ENCODE data around the gene PALLD. TPM values are rescaled to one million over a fixed set of nuclear protein-coding genes. Genes with fewer than 3 reads are reported as not detected.
A peak's percentile ranks its signal among the peaks of the same experiment; 100 is the strongest.

PALLD gene
- total and polyA plus RNA-seq, 2 donors (not counting 3 experiments of a cell fraction or from before 2014, with no cell fraction given), result 13.4 to 48.2 TPM

DNA sequence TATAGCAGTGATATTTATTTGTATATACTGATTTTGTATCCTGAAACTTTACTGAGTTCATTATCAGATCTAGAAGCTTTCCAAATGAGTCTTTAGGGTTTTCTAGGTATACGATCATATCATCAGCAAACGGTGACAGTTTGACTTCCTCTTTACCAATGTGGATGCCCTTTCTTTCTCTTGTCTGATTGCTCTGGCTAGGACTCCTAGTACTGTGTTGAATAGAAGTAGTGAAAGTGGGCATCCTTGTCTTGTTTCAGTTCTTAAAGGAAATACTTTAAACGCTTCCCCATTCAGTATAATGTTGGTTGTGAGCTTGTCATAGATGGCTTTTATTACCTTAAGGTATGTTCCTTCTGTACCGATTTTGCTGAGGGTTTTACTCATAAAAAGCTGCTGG, 475.7 kb downstream of the PALLD start:
- Histone ChIP-seq H3K27me3 (ENCODE audit: control insufficient read depth in 2 of 2, insufficient read depth in 2 of 2, low read length in 2 of 2) (no peaks in the 10 kb centered on the region), H3K9me1 (replicated peaks; ENCODE audit: control insufficient read depth, extremely low read depth, insufficient read depth, low read length) (no peaks in the 10 kb centered on the region), H3K36me3 (ENCODE audit: control insufficient read depth in 2 of 2, extremely low read depth in 1 of 2, insufficient read depth in 2 of 2, low read length in 2 of 2) (peaks cover 0 to 4% of the 10 kb centered on the region in 2 experiments), H3K4me1 (ENCODE audit: control insufficient read depth, extremely low read depth, insufficient read depth, low read length) (no peaks in the 10 kb centered on the region), H3K9ac (replicated peaks; ENCODE audit: extremely low read depth, insufficient read depth, low read length) (no peak overlapping the region), H2AFZ (ENCODE audit: low read depth, low read length) (no peak overlapping the region), H3K27ac (ENCODE audit: insufficient read depth, low read depth, low read length) (no peak overlapping the region), H3K79me2 (ENCODE audit: control insufficient read depth, insufficient read depth, low read length) (no peaks in the 10 kb centered on the region), H3K4me2 (ENCODE audit: insufficient read depth, low read length) (no peak overlapping the region), H4K20me1 (replicated peaks; ENCODE audit: control insufficient read depth, extremely low read depth, insufficient read depth, low read length) (no peaks in the 10 kb centered on the region), H3K9me3 (replicated peaks; ENCODE audit: control insufficient read depth, insufficient read depth, low read length) (no peaks in the 10 kb centered on the region), H3K4me3 (replicated peaks in 1 of 3; ENCODE audit: insufficient read depth in 1 of 3, low read depth in 1 of 3, low read length in 3 of 3) (no peak overlapping the region)
- POLR2A ChIA-PET, result no interaction called here
- TF ChIP-seq JUN (IDR thresholded peaks at IDR 0.05; ENCODE audit: borderline replicate concordance, insufficient read depth, insufficient read length, low read depth) (no peak), GATA2 (IDR thresholded peaks at IDR 0.05; ENCODE audit: insufficient read depth, insufficient read length, low read depth, low read length) (no peak), POLR2A (IDR thresholded peaks at IDR 0.05; ENCODE audit: low read depth, low read length) (no peak), MYC (IDR thresholded peaks at IDR 0.05; ENCODE audit: low read depth, low read length) (no peak), EZH2 (IDR thresholded peaks at IDR 0.05; ENCODE audit: borderline replicate concordance, low read depth, low read length, severe bottlenecking) (no peak), POLR2AphosphoS5 (IDR thresholded peaks at IDR 0.05; ENCODE audit: insufficient read depth, low read depth, low read length) (no peak), FOS (IDR thresholded peaks at IDR 0.05; ENCODE audit: borderline replicate concordance, insufficient read depth, low read length) (no peak)
- TF ChIP-seq, protein P1, sequence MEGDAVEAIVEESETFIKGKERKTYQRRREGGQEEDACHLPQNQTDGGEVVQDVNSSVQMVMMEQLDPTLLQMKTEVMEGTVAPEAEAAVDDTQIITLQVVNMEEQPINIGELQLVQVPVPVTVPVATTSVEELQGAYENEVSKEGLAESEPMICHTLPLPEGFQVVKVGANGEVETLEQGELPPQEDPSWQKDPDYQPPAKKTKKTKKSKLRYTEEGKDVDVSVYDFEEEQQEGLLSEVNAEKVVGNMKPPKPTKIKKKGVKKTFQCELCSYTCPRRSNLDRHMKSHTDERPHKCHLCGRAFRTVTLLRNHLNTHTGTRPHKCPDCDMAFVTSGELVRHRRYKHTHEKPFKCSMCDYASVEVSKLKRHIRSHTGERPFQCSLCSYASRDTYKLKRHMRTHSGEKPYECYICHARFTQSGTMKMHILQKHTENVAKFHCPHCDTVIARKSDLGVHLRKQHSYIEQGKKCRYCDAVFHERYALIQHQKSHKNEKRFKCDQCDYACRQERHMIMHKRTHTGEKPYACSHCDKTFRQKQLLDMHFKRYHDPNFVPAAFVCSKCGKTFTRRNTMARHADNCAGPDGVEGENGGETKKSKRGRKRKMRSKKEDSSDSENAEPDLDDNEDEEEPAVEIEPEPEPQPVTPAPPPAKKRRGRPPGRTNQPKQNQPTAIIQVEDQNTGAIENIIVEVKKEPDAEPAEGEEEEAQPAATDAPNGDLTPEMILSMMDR (IDR thresholded peaks at IDR 0.05; ENCODE audit: extremely low read depth in 1 of 2, insufficient read depth in 1 of 2, low read depth in 1 of 2, low read length in 2 of 2), result no peak
- CTCF ChIA-PET, result no interaction called here
- FAIRE-seq, result peak; percentile 49
- dilution Hi-C loops (cut with MboI; ENCODE audit: extremely low pct_ligation_motif_present, low sequenced_read_pairs) (no loop called here), intact Hi-C loops (cut with micrococcal nuclease) (no loop called here)
- BruUV-seq (replicated peaks), result no TSS peak
- DNase-seq (ENCODE audit: low read depth, low spot score), result no peak

Small RNAs within 50 kb of the gene (small RNA-seq; reads per million reads assigned to genes)
- gene RF00432 (ENCODE audit: insufficient read depth, insufficient read length, low read depth, low replicate concordance), result not detected
- gene RNU6-1336P (ENCODE audit: insufficient read depth, insufficient read length, low read depth, low replicate concordance), result not detected
- not detected for gene RNU6-853P (ENCODE audit: insufficient read depth, insufficient read length, low read depth, low replicate concordance)

Other genes with a start within 250 kb of the PALLD start
- gene DDX60, start 178.3 kb upstream of the PALLD start, total RNA-seq, result 7.9 and 9.3 TPM in 2 replicates
- 1.9 and 3.8 TPM in 2 replicates for gene DDX60, start 178.3 kb upstream of the PALLD start, polyA plus RNA-seq
- 22.0 and 32.9 TPM in 2 replicates for gene DDX60L, start 16.6 kb upstream of the PALLD start, total RNA-seq
- gene DDX60L, start 16.6 kb upstream of the PALLD start, polyA plus RNA-seq, result 11.6 and 15.8 TPM in 2 replicates

Measured in endothelial cell of umbilical vein (primary cell).